Osteoblast (primary cell): Measurements from ENCODE around the gene ELOVL6. TPM values are rescaled to one million over a fixed set of nuclear protein-coding genes. Genes with fewer than 3 reads are reported as not detected.

Experiments
- DNase-seq: peaks from one replicate; pipeline ENCODE4 v3.0.0; 2011; ENCODE audit warnings: low spot score, mixed read lengths; ENCODE audit not compliant: insufficient read length; ENCODE audit errors: missing footprints
- H2AFZ ChIP-seq: 2 replicates; pipeline ENCODE4 v1.6.0; 2011; ENCODE audit warnings: mild to moderate bottlenecking, low read length
- H3K27ac ChIP-seq: 2 replicates; pipeline ENCODE4 v1.5.1; 2011; ENCODE audit warnings: mild to moderate bottlenecking, low read depth, low read length, moderate library complexity
- H3K27me3 ChIP-seq: 2 replicates; pipeline ENCODE4 v1.6.0; 2012; ENCODE audit warnings: mild to moderate bottlenecking, control low read depth, inconsistent platforms, low read length, moderate library complexity; ENCODE audit not compliant: insufficient read depth
- H3K36me3 ChIP-seq: 2 replicates; pipeline ENCODE4 v1.5.1; 2011; ENCODE audit warnings: mild to moderate bottlenecking, low read length, control low read depth, moderate library complexity; ENCODE audit not compliant: insufficient read depth
- H3K4me1 ChIP-seq: 2 replicates; pipeline ENCODE4 v1.5.1; 2011; ENCODE audit warnings: mild to moderate bottlenecking, low read length, control low read depth, moderate library complexity; ENCODE audit not compliant: insufficient read depth
- H3K4me2 ChIP-seq: 2 replicates; pipeline ENCODE4 v1.6.0; 2011; ENCODE audit warnings: mild to moderate bottlenecking, low read length; ENCODE audit not compliant: insufficient read depth
- H3K4me3 ChIP-seq: fragments of 200-600 bp; sonication (generic); 3 replicates; pipeline ENCODE4 v1.5.1; 2012; ENCODE audit warnings: mild to moderate bottlenecking, low read length, inconsistent platforms; ENCODE audit not compliant: insufficient read depth
- H3K79me2 ChIP-seq: 2 replicates; pipeline ENCODE4 v1.6.0; 2012; ENCODE audit warnings: mild to moderate bottlenecking, low read length, control low read depth, inconsistent platforms; ENCODE audit not compliant: insufficient read depth
- H3K9me3 ChIP-seq: 2 replicates; pipeline ENCODE4 v1.5.1; 2011; ENCODE audit warnings: low read depth, low read length, control low read depth
- H4K20me1 ChIP-seq: 2 replicates; pipeline ENCODE4 v1.6.0; 2012; ENCODE audit warnings: mild to moderate bottlenecking, low read length, control low read depth; ENCODE audit not compliant: insufficient read depth
- total RNA-seq: library from RNA; depleted of rRNA; stranded (reverse); fragments of >200 nt; gene quantifications from 2 replicates; pipeline ENCODE4 v1.2.3, GENCODE V29; 2012
- TF ChIP-seq, protein P1 (sequence below): IDR thresholded peaks from 2 replicates; pipeline ENCODE4 v1.5.1; 2011; ENCODE audit warnings: mild to moderate bottlenecking, low read depth, low read length, moderate library complexity; ENCODE audit errors: extremely low read depth

ELOVL6 gene
- total RNA-seq, 1 donor: 12.7 TPM

DNA sequence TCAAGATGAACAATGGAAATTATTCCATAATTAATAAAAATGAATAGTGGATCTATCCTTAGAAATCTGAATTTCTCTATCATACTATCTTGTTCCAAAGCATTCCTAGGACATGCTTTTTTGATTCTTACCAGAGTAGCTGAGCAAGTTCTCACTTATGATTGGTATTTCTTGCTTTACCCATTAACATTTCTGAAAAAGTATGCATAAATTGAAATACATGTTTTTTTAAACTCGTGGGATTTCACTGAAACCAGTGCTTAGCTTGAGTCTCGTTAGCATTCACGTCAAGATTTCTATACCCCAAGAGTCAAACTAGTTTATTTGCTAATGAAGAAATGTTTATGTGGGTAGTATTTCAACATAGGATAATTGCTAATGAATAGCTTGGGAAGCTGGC is 89.0 kb downstream of the ELOVL6 start:
- H3K27me3 ChIP-seq: no peaks in the 10 kb centered on the region
- peaks cover 10% of the 10 kb centered on the region for H3K79me2 ChIP-seq
- TF ChIP-seq, protein P1, sequence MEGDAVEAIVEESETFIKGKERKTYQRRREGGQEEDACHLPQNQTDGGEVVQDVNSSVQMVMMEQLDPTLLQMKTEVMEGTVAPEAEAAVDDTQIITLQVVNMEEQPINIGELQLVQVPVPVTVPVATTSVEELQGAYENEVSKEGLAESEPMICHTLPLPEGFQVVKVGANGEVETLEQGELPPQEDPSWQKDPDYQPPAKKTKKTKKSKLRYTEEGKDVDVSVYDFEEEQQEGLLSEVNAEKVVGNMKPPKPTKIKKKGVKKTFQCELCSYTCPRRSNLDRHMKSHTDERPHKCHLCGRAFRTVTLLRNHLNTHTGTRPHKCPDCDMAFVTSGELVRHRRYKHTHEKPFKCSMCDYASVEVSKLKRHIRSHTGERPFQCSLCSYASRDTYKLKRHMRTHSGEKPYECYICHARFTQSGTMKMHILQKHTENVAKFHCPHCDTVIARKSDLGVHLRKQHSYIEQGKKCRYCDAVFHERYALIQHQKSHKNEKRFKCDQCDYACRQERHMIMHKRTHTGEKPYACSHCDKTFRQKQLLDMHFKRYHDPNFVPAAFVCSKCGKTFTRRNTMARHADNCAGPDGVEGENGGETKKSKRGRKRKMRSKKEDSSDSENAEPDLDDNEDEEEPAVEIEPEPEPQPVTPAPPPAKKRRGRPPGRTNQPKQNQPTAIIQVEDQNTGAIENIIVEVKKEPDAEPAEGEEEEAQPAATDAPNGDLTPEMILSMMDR: no peak
- H3K9me3 ChIP-seq: no peaks in the 10 kb centered on the region
- H4K20me1 ChIP-seq: no peaks in the 10 kb centered on the region
- H3K27ac ChIP-seq: no peak overlapping the region
- H3K36me3 ChIP-seq: peaks cover 7% of the 10 kb centered on the region
- no peak overlapping the region for H3K4me3 ChIP-seq
- H2AFZ ChIP-seq: no peak overlapping the region
- no peak overlapping the region for H3K4me2 ChIP-seq
- H3K4me1 ChIP-seq: peaks cover 39% of the 10 kb centered on the region
- DNase-seq: no peak

DNA sequence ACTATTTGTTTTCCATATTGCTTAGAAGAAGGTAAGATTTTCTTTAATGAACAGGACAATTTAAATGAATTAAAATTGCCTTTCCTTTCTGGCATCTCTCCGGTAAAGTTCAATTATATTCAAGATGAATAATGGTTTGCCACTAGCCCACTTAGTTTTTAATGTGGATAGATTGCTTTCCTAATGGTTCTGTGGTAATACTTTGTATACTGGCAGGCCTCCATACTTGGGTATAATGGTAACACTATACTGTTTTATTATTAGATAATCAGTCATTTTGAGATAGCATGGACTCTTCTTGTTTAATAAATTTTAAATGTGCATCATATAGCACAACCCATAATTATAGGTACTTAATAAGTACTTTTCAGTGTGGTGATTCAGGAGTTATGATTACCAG is 89.5 kb downstream of the ELOVL6 start:
- DNase-seq: no peak
- peaks cover 39% of the 10 kb centered on the region for H3K4me1 ChIP-seq
- no peak overlapping the region for H3K27ac ChIP-seq
- peaks cover 7% of the 10 kb centered on the region for H3K36me3 ChIP-seq
- H2AFZ ChIP-seq: no peak overlapping the region
- H3K79me2 ChIP-seq: peaks cover 10% of the 10 kb centered on the region
- H3K4me2 ChIP-seq: no peak overlapping the region
- no peak overlapping the region for H3K4me3 ChIP-seq
- no peaks in the 10 kb centered on the region for H3K27me3 ChIP-seq
- no peaks in the 10 kb centered on the region for H4K20me1 ChIP-seq
- TF ChIP-seq, protein P1: no peak
- H3K9me3 ChIP-seq: no peaks in the 10 kb centered on the region

DNA sequence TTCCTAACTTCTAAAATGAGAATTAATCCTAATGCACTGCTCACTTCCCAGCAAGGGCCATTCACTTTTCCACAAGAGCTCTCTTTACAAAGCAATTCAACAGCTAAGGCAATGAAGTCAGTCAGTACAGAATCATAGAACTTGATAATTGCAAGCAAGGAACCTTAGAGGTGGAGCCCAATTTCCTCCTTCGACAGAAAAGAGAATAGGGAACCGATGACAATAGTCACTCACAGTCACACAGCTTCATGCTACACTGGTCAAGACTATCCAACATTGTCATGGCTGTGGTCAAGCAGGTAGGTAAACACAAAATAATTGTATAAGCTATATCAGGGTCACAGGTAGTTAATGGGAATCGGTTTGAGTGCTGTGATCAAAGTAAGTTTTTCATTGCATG is 90.0 kb downstream of the ELOVL6 start:
- Histone ChIP-seq H3K4me1 (peaks cover 39% of the 10 kb centered on the region), H3K4me3 (no peak overlapping the region), H3K27ac (no peak overlapping the region), H3K36me3 (peaks cover 7% of the 10 kb centered on the region), H3K79me2 (peaks cover 10% of the 10 kb centered on the region), H3K9me3 (no peaks in the 10 kb centered on the region), H3K27me3 (no peaks in the 10 kb centered on the region), H2AFZ (no peak overlapping the region), H4K20me1 (no peaks in the 10 kb centered on the region), H3K4me2 (no peak overlapping the region)
- TF ChIP-seq, protein P1: no peak
- DNase-seq: no peak

DNA sequence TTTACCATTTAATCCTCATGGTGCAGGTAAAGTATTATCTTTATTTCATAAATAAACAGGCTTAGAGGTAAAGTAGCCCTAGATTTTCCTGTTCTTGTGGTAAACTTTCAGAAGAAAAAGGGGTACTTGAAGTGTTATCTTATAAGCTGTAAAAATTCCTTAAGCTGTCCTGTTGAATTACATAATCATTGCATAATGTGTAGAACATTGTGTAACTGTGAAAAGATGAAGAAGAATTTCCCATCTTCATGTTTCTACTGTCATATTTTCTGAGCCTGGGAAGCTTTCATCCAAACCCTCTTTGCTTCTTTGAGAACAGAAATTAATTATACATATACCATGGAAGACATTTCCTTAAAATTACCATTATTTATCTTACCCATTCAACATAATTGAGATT is 90.5 kb downstream of the ELOVL6 start:
- peaks cover 7% of the 10 kb centered on the region for H3K36me3 ChIP-seq
- H3K9me3 ChIP-seq: no peaks in the 10 kb centered on the region
- no peak overlapping the region for H3K4me3 ChIP-seq
- H3K27me3 ChIP-seq: no peaks in the 10 kb centered on the region
- no peak overlapping the region for H3K4me2 ChIP-seq
- peaks cover 10% of the 10 kb centered on the region for H3K79me2 ChIP-seq
- no peak for DNase-seq
- no peak overlapping the region for H2AFZ ChIP-seq
- no peak overlapping the region for H3K27ac ChIP-seq
- H3K4me1 ChIP-seq: peaks cover 39% of the 10 kb centered on the region
- H4K20me1 ChIP-seq: no peaks in the 10 kb centered on the region
- TF ChIP-seq, protein P1: no peak
